Stimulated activated CD4-positive, alpha-beta T cell treated with anti-CD3 and anti-CD28 coated beads, Interleukin-4, amount 100 ng/mL, for 24 hours (primary cell): ENCODE data around the gene MAPK4.
"Not testable (repeated sequence)": the region's sequence is repeated elsewhere in the genome, so short reads cannot be mapped to it uniquely, and the experiment has no call there.

Experiments
- DNase-seq: peaks from one replicate; pipeline ENCODE4 v3.0.0-alpha.2; 2020

Gene MAPK4

DNA sequence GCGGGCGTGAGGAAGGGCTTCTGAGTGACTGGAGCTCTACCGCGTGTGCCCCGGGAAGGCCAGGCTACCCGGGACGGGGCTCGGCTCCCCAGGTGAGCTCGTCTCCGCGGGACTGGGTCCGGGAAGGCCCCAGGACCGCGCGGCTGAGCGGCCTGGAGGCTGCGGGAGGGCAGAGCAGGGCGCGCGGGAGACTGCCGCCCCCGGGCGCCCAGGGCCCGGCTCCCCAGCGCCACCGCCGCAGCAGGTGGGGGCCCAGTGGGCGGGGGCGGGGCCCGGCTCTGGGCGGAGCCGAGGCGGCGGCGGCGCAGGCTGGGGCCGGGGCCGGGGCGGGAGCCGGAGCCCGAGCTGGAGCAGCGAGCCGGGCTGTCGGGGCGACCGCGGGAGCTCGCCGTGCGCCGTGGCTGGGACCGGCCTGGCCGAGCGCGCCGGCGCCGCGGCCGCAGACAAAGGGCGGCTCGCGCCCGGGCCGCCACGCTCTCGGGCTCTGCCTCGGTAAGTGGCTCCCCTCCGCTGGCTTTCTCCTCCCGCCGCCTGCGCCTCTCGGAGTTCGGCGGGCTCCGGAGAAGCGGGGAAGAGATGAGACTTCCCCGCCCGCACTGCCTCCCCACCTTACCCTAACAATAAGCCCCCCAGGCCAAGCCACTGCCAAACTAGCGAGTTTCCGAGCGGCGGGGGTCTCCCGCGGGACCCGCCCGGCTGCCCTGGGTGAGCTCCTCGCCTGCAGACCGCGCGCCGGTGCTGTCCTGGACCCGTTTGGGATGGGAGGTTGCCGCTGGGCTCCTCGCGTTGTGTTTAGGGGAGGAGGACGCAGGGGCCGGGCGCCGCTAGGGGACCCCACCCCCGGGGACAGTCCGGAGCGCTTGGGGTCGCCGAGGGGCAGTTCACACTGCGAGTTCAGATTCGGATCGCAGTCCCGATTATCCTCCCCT is at the start of gene MAPK4:
Gene MAPK4 (plus strand): TSS at position 336 of the 929 bp plus-strand sequence. CDS start 103,872 bp downstream, outside the sequence.
- no peak for DNase-seq

DNA sequence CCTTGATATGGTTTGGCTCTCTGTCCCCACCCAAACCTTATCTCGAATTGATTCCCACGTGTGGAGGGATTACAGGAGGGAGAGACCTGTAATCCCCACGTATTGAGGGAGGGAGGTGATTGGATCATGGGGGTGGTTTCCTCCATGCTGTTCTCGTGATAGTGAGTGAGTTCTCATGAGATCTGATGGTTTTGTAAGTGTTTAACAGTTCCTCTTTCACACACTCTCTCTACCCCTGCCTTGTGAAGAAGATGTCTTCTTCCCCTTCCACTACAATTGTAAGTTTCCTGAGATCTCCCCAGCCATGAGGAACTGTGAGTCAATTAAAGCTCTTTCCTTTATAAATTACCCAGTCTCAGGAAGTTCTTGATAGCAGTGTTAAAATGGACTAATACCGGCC is 42.6 kb upstream of the MAPK4 start:
- not testable (repeated sequence) for DNase-seq

DNA sequence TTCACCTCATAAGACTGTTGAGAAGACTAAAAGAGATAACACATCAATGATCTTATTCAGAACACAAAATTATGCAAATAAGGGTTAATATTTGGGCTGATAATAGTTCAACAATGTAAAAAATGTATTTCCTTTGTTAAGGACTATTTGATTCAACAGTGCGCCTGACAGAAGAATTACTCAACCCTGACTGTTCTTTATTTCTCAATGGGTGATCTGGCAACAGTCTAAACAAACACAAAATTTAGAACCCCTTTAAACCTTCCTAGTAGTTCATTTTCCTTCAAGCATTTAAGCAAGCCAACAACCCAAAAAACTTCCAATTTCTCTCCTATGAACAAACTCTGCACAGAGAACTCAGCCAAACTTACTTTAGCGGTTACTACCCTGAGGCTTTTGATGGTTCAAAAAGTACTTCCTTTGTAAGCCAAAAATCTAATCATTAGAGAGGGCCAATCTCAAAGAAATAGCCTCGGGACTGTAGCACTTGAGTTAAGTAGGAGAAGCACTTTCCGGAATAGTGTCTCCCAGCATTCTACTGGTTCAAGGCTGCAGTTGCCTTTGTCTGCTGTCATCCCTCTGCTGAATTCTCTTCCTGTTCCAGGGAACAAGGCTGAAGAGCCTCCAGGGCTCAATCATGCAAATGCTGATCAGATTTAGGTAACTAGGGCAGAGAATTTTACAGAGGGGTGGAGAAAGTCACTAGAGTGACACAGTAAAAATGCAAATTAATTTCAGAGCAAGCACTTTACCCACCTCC is 40.9 kb upstream of the MAPK4 start:
- no peak for DNase-seq

DNA sequence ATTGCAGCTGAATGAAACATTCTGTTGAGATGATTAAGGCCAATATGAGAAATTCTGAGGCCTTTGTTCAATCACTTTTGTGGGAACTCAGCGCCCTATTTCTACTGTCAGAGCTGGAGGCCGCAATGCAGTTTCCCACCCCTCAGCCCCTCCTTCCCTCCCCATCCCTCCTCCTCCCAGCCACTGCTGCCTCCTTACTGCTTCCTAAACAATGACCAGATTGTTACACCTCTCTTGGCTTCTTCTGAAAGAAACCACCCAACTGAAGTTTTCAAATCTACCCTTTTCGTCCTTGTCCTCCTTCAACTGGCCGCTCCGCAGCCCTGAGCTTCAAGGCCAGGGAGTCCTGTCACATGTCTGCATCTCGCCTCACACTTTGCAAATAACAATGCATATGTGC is 36.7 kb upstream of the MAPK4 start:
- no peak for DNase-seq

DNA sequence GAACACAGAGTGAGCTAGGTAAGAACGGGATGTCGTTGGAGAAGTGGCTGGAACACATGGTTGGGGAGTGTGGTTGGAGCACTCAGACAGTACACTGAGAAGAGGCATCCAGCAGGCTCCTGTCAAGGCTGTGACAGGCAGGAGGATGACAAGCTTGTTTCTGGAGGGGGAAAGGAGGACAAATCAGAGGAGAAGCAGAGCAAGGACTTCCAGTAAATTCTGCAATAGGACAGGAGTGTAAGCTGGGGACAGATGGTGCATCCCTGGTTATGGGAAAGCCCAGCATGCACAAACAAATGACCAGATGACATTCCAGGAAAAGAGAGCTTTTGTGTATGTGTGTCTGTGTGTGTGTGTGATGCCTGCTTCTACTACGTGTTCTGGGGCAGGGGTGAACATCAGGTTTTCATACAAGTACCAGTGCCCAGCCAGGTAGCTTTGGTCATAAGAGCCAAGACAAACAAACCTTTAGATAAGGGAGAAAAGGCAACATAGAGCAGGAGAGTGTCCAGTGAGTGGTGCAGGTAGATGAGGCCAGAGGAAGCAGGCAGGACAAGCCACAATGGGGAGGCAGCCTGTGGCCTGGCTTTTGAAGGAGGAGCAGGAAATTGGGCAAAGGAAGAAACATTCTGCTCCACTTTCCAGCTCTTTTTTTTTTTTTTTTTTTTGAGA is 32.1 kb upstream of the MAPK4 start:
- DNase-seq: no peak

DNA sequence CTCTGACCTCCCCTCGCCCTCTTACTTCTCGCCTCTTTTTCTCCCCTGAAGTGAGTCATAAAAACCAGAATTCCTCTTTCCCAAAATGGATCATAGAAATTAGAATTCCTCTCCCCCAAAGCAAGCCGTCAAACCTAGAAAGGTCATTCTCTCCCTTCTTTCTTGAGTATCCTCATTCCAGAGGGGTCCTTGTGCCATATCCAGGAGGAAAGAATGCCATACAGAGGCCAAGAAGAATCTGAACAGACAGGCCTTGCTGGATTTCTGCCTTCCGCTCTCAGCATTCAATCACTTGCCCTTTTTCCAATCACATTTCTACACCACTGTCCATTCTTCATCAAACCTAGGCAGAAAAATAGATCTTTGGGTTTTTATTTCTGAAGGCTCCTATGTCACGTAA is 31.1 kb upstream of the MAPK4 start:
- no peak for DNase-seq

DNA sequence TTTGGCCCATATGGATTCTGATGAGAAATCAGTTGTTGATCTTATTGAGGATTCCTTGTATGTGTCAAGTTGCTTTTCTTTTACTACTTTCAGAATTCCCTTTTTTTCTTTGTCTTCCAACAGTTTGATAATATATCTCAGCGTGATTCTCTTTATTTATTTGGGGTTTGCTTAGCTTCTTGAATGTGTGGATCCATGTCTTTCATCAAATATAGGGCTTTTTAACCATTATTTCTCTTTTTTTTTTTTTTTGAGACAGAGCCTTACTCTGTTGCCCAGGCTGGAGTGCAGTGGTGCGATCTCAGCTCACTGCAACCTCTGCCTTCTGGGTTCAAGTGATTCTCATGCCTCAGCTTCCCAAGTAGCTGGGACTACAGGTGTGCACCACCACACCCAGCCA is 26.1 kb upstream of the MAPK4 start:
- DNase-seq: not testable (repeated sequence)

DNA sequence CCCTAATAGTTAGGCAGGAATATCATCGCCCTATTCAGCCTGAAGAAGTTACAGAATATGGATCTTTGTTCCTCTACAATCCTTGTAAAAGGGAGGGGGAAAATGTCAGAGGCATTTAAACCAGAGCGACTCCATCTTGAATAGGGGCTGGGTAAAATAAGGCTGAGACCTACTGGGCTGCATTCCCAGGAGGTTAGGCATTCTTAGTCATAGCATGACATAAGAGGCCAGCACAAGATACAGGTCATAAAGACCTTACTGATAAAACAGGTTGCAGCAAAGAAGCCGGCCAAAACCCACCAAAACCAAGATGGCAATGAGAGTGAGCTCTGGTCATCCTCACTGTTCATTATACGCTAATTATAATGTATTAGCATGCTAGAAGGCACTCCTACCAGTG is 15.4 kb upstream of the MAPK4 start:
- not testable (repeated sequence) for DNase-seq

DNA sequence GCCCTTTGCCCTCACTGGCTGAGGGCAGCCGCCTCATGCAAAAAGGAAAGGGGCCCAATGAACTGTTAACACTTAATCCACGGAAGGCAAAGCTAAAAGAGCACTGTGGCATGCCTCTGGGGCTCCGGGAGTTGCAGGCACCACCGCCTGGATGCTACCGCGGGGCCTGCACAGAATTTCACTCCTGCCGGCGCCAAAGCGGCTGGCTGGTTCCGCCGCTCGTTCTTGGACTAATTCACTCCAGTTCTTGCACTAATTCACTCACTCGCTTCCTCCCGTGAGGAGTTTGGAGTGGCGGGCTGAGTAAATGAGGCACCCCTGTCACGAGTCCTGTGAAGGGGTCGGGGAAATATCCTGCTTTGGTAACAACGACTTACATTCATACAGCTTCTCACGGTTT is 14.0 kb upstream of the MAPK4 start:
- DNase-seq: no peak

DNA sequence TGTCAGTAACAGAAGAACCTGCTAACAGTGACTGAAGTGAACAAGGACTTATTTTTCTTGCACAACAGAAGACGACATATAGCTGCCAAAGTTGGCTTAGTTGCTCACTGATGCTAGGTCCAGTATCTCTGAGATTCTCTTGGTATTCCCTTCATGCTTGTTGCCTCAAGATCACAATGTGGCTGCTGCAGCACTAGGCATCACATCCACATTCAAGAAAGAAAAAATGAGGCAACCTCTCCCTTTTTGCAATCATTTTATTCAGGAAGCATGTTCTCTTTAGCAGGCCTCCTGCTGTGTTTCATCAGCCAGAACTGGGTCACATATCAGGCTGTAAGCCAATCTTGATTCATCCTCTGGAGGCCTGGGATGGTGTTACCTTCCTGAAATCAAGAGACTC is 11.7 kb upstream of the MAPK4 start:
- no peak for DNase-seq

DNA sequence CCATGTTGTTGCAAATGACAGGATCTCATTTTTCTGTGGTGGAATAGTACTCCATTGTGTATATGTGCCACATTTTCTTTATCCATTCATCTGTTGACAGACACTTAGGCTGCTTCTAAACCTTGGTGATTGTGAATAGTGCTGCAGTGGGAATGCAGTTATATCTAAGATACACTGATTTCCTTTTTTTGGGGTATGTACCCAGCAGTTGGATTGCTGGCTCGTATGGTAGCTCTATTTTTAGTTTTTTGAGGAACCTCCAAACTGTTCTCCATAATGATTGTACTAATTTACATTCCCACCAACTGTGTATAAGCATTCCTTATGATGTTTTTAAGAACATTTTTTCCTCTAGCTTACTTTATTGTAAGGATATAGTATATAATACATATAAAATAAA is 8.2 kb upstream of the MAPK4 start:
- DNase-seq: not testable (repeated sequence)

DNA sequence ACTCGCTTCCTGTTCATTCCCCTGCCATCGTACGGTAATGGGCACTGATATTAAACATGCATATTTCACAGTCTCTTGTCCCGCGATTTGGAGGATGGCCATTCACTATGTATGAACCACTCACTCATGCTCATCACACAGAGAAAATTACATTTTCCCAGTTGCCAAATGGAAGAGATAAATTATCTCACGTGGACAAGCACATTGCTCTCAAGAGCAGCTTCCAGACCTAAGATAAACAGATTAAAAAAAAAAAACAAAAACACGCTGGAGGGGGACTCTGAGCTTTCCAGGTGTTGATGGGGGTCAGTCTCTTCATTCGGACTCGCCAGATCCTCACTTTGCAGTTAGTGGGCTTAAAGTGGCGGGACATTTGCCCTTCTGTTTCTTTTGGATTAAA is 1.7 kb upstream of the MAPK4 start:
- DNase-seq: no peak

DNA sequence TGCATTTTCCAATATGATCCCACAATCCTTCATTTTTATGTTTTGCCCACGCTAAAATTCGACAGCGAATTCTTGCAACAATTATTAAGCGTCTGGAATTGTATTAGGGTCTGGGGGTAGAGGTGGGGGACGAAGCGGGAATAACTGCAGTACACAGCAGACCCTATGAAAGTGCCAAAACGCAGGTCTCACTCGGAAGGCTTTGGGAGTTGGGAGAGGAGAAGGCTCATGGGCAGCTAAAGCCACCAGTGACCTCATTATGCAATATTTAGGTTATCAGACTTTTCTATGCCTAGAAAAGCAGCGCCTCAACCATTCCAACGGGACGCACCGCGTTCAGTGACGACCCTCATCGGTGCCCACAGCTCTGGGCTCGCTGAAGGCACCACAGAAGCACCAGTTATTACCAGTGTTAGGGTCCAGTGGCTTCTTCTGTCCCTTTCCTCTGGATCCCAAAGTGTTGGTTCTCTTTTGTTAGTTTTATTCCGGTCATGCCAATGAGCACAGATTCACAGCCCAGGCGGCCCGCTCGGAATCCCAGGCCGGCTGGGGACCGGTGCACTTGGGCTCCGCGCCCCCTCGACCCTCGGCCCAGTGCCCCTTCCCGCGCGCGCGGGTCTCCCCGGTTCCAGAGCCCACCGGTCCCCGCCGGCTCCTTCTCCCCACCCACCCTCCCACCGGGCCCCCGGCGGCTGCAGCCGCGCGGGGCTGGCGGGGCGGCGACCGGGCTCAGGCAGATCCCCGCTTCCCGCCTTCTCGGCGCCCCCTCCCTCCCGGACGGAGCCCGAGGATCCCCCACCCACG is 737 bp upstream of the MAPK4 start:
- DNase-seq: no peak

DNA sequence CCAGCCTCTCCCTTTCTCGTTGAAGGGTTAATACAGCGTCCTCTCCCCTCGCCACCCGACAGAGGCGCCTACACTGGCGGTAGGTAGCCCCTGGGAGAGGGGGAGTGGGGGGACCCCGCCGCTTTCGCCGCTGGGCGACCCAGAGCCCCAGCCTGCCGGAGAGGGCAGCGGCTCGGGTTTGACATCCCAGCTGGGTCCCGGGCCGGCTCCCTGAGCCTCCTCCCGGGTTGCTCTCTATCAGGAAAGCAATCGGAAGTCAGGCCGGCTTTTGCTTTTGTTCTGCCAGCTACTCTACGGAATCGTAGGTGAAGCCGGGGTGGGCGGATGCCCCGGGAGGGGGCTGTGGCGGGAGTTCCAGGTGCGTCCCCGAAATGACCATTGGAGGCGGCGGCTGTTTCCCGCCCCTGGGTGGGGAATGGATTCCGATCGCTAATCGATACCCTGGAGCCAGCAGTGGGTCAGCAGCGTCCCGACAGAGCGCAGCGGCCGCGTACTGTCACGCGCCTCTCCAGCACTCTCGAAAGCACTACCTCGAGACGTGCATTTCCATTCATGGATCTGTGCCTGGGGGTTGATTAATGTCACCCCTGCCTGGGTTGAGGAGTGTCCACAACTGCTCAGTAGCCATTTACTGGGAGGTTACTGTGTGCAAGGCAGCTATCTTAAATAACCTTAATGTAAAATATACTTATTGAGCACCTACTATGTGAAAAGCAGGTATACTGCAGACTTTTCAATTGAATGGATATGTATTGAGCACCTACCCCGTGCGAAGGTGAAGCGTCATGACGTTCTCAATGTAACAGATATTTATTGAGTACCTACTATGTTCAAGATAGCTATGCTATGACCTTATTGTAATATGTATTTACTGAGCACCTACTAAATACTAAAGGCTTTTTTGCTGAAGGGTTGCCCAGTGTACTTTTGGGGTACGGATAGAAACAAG is 1.1 kb downstream of the MAPK4 start:
- DNase-seq: no peak

DNA sequence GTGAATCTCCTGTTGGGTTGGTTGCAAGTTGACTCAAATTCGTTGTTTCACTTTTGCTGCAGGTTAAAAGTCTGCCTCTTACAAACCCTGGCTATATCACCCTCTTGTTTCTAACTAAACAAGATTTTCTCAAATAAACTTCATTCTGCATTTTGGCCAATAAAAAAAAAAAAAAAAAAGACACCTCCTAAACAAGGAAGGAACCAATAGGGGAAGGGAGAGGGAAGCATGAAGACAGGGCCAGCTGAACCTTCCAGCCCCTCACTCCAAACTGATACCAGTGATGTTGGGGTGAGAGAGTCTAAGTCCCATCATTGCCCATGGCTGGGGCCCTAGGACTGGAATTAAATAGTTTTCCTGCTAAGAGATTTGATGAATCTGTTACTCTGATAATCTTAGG is 2.4 kb downstream of the MAPK4 start:
- DNase-seq: not testable (repeated sequence)

DNA sequence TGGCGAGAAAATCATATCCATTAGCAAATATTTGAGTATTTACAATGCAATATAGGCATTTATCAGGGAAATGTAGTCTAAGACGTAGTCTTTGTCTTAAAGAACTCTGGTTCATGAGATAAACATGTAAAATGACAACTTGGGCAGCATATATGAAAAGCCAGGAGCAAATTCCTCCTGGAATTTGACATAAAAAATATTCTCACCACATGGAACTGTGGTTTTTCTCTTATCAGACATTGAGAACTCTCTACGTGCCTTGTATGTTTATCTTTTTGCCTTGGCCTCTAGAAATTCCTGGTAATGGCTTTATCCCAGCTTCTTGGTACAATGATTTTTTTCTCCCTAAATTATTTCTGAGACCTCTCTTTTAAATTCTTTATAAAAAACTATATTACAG is 2.8 kb downstream of the MAPK4 start:
- DNase-seq: no peak

DNA sequence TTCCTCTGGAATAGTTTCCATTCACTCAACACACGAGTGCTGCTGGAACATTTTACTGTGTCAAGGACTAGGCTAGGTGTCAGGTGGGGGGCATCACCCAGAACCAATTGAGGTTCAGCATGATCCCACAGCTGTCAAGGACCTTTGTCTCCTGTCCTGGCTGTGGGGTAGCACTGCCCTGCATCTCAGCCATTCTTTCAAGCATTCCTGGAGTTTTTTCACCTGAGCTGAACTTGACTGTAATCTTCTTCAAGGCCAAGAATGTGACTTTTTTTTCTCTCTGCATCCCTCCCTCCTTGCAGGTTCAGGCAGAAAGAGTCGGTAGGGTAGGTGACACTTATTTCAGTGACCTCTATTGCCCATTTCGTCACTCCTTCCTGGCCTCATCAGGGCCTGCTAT is 3.5 kb downstream of the MAPK4 start:
- no peak for DNase-seq

DNA sequence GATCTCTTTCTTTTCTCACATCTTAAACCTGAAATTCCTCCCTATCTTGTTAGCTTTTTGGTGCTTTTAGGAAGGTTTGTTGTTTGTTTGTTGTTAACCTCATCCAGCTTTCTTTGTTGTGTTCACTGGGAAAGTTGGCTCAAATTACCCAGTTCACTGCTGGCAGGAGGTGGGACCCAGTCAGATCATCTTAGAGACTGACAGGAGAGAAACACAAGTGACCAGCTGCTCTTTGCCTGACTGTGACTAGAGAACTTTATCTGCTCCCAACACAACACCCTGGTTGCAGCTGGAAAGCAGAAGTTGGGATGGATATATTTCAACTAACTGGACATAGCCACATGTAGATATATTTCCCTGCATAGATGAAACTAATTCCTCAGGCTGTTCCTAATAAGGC is 10.0 kb downstream of the MAPK4 start:
- DNase-seq: no peak

DNA sequence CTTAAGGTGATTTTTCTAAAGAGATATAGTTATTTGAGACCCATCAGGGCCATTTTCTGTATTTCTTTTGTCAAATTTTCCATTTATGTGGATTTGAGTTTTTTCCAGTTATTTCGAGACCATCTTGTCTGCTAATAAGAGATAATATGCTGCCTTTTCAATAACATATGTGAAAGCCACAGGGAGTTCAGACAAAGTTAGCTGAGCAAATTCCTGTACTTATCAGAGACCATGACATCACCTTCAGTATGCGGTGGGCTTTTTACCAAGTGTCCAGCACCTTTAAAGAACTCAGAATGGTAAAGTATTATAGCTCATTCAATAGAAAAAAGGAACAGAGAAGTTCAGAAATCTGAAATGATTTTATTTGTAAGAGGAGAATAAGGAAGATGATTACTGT is 11.7 kb downstream of the MAPK4 start:
- no peak for DNase-seq

DNA sequence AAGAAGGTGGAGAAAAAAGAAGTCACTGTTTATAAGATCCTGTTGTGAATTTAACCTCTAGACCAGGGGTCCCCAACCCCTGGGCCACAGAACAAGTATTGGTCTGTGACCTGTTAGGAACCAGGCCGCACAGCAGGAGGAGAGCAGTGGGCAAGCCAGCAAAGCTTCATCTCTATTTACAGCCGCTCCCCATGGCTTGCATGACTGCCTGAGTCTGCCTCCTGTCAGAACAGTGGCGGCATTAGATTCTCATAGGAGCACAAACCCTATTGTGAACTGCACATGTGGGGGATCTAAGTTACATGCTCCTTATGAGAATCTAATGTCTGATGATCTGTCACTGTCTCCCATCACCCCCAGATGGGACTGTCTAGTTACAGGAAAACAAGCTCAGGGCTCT is 13.3 kb downstream of the MAPK4 start:
- DNase-seq: not testable (repeated sequence)

DNA sequence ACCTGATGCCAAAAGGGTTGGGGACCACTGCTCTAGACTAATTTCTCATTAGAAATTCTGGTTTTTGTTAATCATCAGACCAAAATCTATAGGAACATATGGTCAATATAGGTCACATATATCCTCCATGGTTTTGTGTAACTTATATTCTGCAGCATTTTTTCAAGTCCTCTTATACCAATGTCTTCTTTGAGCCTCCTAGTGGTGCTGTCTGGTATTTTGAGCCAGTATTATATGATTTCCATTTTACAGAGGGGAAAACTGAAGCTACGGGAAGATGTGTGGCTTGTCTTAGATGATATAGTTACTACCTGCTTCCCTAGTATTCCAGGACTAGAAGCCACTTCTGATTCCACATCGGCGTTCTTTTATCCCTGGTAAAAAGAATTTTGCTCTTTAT is 13.8 kb downstream of the MAPK4 start:
- no peak for DNase-seq

DNA sequence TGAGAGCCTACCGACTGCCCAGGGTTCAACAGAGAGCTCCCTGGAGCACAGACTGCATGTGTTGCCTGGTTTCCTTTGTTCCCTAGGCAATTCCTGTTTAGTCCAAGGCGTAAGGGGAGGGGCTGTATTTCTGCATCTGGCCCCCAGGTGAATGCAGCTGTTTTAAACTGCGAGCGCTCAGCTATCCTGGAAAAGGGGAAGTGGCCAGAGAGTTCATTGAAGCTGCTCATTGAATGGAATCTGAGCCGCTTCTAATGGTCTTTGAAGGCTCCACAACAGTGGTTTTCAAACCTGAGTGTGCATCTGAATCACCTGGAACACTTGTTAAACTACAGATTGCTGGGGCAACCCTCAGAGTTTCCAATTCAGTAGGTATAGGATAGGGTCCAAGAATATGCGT is 18.1 kb downstream of the MAPK4 start:
- no peak for DNase-seq
